IPS-11a (cell line): ENCODE measurements around the gene LSM12.
"Not testable (repeated sequence)": the region's sequence is repeated elsewhere in the genome, so short reads cannot be mapped to it uniquely, and the experiment has no call there.

Experiments used
- H3K4me3 ChIP-seq: one replicate; pipeline ENCODE4 v1.5.1; 2013; ENCODE audit warnings: low read depth, low read length, control low read depth

LSM12 gene

DNA sequence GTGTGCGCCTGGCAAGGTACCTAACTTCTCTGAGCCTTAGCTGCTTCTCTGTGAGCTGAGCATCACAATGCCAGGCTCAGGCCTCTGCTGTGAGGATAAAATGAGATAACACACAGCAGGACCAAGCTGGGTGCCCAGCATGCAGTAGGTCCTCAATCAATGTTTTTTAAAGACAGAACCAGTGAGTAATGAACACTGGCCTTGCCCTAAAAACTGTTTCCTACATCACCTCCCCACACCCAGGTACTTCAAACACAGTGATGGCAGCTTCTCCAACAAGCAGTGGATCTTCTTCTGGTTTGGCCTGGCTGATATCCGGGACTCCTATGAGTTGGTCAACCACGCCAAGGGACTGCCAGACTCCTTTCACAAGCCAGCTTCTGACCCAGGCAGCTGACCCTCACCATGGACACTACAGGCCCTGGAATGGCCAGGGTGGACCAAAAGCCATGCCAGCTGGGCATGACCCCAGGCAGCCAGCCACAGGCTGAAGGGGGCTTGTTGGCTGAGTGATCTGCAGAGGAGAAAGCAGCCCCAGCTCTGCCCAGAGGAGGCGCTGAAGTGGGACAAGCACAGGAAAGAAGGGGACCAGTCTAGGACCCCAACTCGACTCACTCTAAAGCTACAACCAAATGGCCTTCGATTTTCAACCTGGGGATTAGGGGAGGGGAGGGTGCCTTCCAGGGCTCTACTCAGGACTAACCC, 58.1 kb downstream of the LSM12 start:
- peak overlapping the region; percentile 31 for H3K4me3 ChIP-seq

GRCh38 chr17:44007346-44008204, 58.9 kb downstream of the LSM12 start:
- peak overlapping the region; percentile 31 for H3K4me3 ChIP-seq

GRCh38 chr17:44006598-44007345, 59.7 kb downstream of the LSM12 start:
- H3K4me3 ChIP-seq: peak overlapping the region; percentile 47

DNA sequence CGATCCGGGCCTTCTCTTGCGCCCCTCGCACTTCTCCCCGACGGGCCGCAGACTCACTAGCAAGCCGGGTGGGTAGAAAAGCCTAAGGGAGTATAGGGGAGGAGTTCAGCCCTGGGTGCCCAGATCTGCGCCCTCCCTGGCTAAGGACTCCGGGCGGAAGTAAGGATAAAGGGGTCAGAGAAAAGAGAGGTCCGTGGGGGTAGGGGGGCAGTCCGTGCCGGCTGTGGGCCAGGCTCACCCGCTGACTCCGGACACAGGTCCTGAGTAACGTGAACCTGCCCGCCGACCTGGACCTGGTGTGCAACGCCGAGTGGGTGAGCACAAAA, 60.2 kb downstream of the LSM12 start:
- H3K4me3 ChIP-seq: peak overlapping the region; percentile 47

- peak overlapping the region; percentile 47 for H3K4me3 ChIP-seq
These were observed 60.8 kb downstream of the LSM12 start for GRCh38 chr17:44005527-44006271.

DNA sequence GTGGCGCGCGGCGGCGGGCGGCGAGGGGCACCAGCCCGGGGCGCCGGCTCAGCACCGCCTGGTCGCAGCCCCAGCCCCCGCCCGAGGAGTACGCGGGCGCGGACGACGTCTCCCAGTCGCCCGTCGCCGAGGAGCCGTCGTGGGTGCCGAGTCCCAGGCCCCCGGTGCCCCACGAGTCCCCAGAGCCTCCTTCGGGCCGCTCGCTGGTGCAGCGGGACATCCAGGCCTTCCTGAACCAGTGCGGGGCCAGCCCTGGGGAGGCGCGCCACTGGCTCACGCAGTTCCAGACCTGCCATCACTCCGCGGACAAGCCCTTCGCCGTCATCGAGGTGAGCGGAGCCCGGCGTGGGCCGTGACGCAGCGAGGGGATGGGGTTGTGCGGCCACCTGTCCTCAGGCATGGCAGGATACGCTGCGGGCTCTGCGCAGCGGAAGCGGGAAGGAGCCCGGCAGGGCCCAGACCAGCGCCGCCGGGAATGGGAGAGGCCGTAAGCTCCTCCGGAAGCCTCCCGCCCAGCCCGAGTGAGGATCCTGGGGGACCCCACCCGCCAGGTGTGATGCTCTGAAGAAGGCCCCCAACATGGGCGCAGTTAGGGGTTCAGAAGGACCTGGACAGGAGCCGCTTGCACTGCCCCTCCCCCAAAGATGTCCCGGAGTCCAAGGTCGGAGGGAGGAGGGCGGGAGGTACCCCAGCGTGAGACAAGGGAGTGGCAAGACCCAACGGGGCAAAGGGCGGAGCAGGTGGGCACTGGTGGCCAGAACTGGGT, 61.5 kb downstream of the LSM12 start:
- peak overlapping the region; percentile 47 for H3K4me3 ChIP-seq

GRCh38 chr17:44004077-44004760, 62.3 kb downstream of the LSM12 start, which contains the start of gene NAGS:
Gene NAGS, plus strand, starts transcription at chr17:44004622. Its CDS starts 42 bp downstream, at chr17:44004664.
- H3K4me3 ChIP-seq: peak within 1 kb of the TSS; percentile 47

- H3K4me3 ChIP-seq: no peak overlapping the region
These were observed 64.2 kb downstream of the LSM12 start for GRCh38 chr17:44002141-44002848.

GRCh38 chr17:44001461-44001920, 65.0 kb downstream of the LSM12 start:
- H3K4me3 ChIP-seq: no peak overlapping the region

GRCh38 chr17:44000871-44001460, 65.5 kb downstream of the LSM12 start:
- no peak overlapping the region for H3K4me3 ChIP-seq

DNA sequence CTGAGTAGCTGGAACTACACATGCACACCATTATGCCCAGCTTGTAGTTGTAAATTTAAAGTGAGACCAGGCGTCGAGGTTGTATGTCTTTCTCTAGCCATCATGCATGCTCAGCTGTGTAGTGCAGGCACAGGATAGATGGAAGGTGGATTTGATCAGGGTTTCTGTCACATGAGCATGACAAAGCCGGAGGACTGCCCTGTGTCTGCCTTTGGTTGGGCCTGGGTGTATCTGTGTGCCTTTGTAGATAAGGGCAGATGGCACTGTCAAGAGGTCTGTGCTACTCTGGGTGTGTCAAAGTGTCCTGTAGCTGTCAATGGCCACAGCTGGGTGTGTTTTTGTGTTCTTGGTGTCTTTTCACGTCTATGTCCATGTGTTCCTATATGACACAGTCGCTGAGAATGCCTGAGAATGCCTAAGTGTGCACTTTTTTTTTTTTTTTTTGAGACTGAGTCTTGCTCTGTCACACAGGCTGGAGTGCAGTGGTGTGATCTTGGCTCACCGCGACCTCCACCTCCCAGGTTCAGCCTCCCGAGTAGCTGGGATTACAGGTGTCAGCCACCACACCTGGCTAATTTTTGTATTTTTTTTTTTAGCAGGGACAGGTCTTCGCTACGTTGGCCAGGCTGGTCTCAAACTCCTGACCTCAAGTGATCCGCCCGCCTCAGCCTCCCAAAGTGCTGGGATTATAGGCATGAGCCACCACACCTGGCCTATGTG, 66.2 kb downstream of the LSM12 start:
- H3K4me3 ChIP-seq: no peak overlapping the region

GRCh38 chr17:43999024-43999423, 67.4 kb downstream of the LSM12 start:
- no peak overlapping the region for H3K4me3 ChIP-seq

DNA sequence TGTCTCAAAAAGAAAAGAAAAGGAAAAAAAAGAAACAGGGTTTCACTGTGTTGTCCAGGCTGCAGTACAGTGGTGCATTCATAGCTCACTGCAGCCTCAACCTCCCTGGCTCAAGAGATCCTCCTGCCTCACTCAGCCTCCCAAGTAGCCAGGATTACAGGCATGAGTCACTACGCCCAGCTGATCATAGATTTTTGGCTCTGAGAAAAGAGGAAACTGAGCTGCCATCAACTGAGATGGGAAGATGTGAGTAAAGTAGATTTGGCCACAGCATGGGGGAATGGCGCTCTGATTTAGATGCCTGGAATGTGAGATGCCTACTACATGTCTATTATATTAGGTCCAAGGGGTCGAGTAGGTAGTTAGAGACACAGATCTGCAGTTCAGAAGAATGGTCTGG, 67.9 kb downstream of the LSM12 start:
- H3K4me3 ChIP-seq: no peak overlapping the region

- H3K4me3 ChIP-seq: not testable (repeated sequence)
These were observed 69.3 kb downstream of the LSM12 start for GRCh38 chr17:43997180-43997579.

GRCh38 chr17:43995150-43995471, 71.4 kb downstream of the LSM12 start:
- H3K4me3 ChIP-seq: no peak overlapping the region

DNA sequence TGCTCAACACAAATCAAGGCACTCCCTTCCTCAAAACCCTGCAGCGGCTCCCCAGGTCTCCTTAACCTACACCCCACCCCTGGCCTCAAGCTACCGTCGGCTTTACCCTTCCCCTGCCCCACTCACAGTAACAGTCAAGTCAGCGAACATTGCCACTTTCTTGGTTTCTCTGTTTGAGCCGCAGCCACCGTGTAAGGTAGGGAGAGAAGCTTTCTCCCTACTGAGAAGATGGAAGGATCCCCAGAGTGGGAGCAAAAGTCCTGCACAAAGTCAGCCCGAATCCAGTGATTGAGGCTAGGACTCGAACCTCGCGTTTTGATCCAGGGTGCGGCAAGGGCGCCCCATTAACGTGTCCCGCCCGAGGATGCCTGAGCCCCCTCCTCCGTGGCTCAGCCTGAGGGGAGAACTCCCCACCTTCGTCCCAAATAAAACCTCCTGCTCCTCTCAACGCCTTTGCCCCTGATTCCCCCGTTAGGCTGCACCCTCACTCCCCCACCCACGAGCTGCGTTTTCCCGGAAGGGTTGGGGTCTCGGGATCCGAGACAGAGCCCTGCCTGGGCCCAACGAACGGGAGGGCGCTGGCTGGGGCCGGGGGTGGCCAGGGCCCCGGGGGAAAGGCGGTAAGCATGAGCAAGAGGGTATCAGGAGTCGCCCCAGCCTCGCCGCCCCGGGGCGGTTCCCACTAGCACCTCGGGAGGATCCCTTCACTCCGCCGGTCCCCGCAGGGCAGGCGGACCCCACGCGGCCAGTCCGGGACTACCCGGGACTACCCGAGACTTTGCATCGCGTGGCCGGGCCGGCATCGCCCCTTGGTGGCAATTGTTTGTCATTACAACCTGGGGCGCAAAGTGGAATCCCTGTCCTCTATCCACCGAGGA, 72.0 kb downstream of the LSM12 start:
- H3K4me3 ChIP-seq: peak overlapping the region; percentile 25

GRCh38 chr17:43992641-43993040, 73.8 kb downstream of the LSM12 start:
- no peak overlapping the region for H3K4me3 ChIP-seq
